Measurements from ENCODE around the gene AFF4.

Gene AFF4

DNA sequence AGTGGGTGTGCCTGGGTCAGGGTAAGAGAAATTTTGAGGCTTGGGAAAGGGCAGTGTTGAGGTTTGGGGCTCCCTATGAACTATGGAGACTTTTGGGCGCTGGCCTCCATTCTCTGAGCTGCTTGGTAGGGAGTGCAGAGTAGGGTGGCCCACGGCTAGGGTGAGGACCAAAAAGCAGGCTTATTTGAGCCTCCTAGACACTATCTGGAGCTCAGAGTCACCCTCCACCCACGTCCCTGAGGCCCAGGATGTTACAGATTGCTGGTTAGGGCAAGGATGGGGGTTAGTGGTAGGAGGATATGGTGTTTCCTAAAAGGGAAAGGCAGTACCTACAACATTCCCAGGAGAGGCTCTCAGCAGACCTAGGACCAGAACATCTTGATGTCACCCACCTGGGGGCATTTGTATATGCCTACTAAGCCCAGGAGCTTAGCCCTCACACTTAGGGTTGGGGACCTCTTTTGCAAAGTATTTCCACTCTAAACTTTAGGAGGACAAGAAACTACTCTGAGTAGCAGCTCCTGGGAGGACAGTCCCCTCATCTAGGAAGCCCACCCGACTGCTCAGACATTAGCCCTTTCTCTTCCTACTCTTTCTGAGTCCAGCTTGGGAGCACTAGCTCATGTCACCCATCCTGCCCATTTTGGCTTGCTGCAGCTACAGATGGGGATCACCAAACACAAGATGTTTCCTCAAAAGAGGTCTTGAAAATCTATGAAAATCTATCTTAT lies 135.3 kb downstream of the AFF4 start:
- DNase-seq (ENCODE audit: low read depth in 2 of 2), result no peak

DNA sequence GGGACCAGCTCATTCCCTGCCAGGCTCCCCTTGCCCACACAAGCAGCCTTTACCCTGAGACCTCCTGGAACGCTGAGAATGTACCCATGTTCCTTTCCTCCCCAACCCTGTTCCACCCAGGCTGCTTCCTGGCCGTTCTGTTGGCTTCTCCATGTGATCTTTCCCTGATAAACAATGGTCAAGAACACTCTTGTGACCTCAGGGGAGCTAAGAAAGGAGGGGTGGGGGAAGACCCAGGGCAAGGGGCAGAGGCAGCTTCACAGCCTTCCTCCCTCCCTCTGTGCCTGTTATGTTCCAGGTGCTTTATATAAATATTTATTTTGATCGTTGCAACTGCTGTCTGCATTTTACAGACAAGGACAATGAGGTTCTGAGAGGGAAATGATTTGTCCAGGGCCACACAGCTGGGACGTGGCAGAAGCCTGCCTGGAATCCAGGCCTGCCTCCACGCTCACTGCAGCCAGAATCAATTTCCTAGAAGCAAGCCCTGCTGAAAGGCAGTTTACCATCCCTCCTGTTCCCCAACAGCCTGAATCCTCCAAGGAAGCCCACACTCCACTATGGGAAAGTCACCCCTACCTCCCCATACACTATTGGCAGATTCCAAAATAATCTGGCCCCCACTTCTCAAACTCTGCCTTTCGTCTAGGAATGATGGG lies 136.9 kb downstream of the AFF4 start:
- DNase-seq (ENCODE audit: low read depth in 2 of 2), result no peak

DNA sequence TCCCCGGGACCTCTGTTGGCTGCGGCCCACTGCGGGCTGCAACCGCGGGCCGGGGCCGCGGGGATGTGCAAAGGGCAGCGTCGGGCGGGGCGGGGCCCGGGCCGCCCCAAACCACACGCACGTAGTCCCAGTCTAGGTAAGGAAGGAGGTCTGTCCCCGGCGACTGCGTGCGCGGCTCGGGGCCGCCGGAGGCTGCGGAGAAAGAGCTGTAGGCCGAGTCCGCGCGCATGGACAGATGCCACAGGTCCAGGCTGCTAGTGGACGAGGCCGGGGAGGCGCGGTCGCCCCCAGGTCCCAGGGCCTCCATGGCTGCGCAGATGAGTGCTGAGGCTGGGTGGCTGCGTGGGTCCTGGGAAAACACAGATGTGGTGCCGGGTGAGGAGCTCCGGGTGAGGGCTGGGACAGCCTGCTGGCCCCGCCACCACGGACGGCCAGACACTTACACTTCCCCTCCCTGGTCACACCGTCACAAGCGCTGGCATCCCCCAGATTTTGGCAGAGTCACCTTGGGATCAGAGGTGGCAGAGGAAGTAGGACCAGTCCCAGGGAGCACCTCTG lies 137.5 kb downstream of the AFF4 start:
- DNase-seq (ENCODE audit: low read depth in 2 of 2), result no peak
